Liver (tissue), 10 donors: Measurements from ENCODE around the gene BBS4. TPM values are rescaled to one million over a fixed set of nuclear protein-coding genes. Genes with fewer than 3 reads are reported as not detected.

Source experiments
- DNase-seq: peaks from one replicate; pipeline ENCODE4 v3.0.0-alpha.2; 2017; ENCODE audit warnings: low spot score
- H3K27ac ChIP-seq, 2 donors: one replicate each; pipeline ENCODE4 v1.7.0; 2013; ENCODE audit warnings: inconsistent platforms in 2 of 2, low read length in 2 of 2, control low read depth in 1 of 2, low read depth in 1 of 2, mild to moderate bottlenecking in 1 of 2
- H3K27me3 ChIP-seq, 4 donors: one replicate each; pipeline versions ENCODE4 v1.6.1 to v1.7.0; 2013; ENCODE audit warnings: low read length in 3 of 4, inconsistent platforms in 1 of 4, mild to moderate bottlenecking in 1 of 4, moderate library complexity in 1 of 4; ENCODE audit not compliant: control insufficient read depth in 4 of 4, insufficient read depth in 4 of 4
- H3K36me3 ChIP-seq, 4 donors: one replicate each; pipeline versions ENCODE4 v1.6.1 to v1.7.0; 2013; ENCODE audit warnings: low read length in 3 of 4, mild to moderate bottlenecking in 3 of 4, low read depth in 1 of 4, moderate library complexity in 1 of 4; ENCODE audit not compliant: control insufficient read depth in 4 of 4, insufficient read depth in 3 of 4
- H3K4me1 ChIP-seq, 4 donors: one replicate each; pipeline versions ENCODE4 v1.6.1 to v1.7.0; 2013; ENCODE audit warnings: low read length in 3 of 4, mild to moderate bottlenecking in 3 of 4, moderate library complexity in 1 of 4; ENCODE audit not compliant: control insufficient read depth in 4 of 4, insufficient read depth in 4 of 4
- H3K4me3 ChIP-seq, 3 donors: one replicate each; pipeline versions ENCODE4 v1.6.1 to v1.7.0; 2013; ENCODE audit warnings: low read length in 3 of 3, control low read depth in 1 of 3, low read depth in 1 of 3, mild to moderate bottlenecking in 1 of 3
- H3K9ac ChIP-seq, 2 donors: one replicate each; pipeline ENCODE4 v1.7.0; 2013; ENCODE audit warnings: low read length in 2 of 2, mild to moderate bottlenecking in 2 of 2, moderate library complexity in 2 of 2, control low read depth in 1 of 2, low read depth in 1 of 2
- H3K9me3 ChIP-seq, 4 donors: one replicate each; pipeline versions ENCODE4 v1.6.1 to v1.7.0; 2013; ENCODE audit warnings: low read length in 3 of 4; ENCODE audit not compliant: control insufficient read depth in 4 of 4
- EGR1 ChIP-seq, 2 donors: IDR thresholded peaks; 2 replicates each; pipeline ENCODE4 v1.6.1; 2016 to 2018; ENCODE audit warnings: antibody characterized with exemption in 2 of 2, low read depth in 2 of 2
- FOXA1 ChIP-seq: IDR thresholded peaks from 2 replicates; pipeline ENCODE4 v1.6.1; 2016; ENCODE audit warnings: antibody characterized with exemption
- FOXA2 ChIP-seq: IDR thresholded peaks from 2 replicates; pipeline ENCODE4 v1.6.1; 2016; ENCODE audit warnings: antibody characterized with exemption
- GABPA ChIP-seq, 2 donors: IDR thresholded peaks in 1 of 2; conservative IDR thresholded peaks in 1 of 2; 2 replicates each; pipeline ENCODE4 v1.6.1; 2016; ENCODE audit warnings: antibody characterized with exemption in 2 of 2, mild to moderate bottlenecking in 1 of 2, moderate library complexity in 1 of 2
- HNF4A ChIP-seq, 2 donors: conservative IDR thresholded peaks; 2 replicates each; pipeline ENCODE4 v1.6.1; 2016; ENCODE audit warnings: antibody characterized with exemption in 2 of 2, mild to moderate bottlenecking in 2 of 2
- HNF4G ChIP-seq: IDR thresholded peaks from 2 replicates; pipeline ENCODE4 v1.6.1; 2016; ENCODE audit warnings: antibody characterized with exemption
- JUND ChIP-seq, 2 donors: IDR thresholded peaks; 2 replicates each; pipeline ENCODE4 v1.6.1; 2016; ENCODE audit warnings: antibody characterized with exemption in 2 of 2
- NR2F2 ChIP-seq: IDR thresholded peaks from 2 replicates; pipeline ENCODE4 v1.6.1; 2016; ENCODE audit warnings: antibody characterized with exemption
- RAD21 ChIP-seq, 2 donors: IDR thresholded peaks; 2 replicates each; pipeline ENCODE4 v1.6.1; 2016; ENCODE audit warnings: antibody characterized with exemption in 2 of 2, mild to moderate bottlenecking in 2 of 2
- RXRA ChIP-seq, 2 donors: IDR thresholded peaks; 2 replicates each; pipeline ENCODE4 v1.6.1; 2017 to 2018; ENCODE audit warnings: antibody characterized with exemption in 2 of 2, mild to moderate bottlenecking in 1 of 2
- SP1 ChIP-seq: IDR thresholded peaks from 2 replicates; pipeline ENCODE4 v1.6.1; 2018; ENCODE audit warnings: antibody characterized with exemption, mild to moderate bottlenecking
- TAF1 ChIP-seq: conservative IDR thresholded peaks from 2 replicates; pipeline ENCODE4 v1.6.1; 2016; ENCODE audit warnings: antibody characterized with exemption, mild to moderate bottlenecking
- YY1 ChIP-seq: IDR thresholded peaks from 2 replicates; pipeline ENCODE4 v1.6.1; 2016; ENCODE audit warnings: antibody characterized with exemption, mild to moderate bottlenecking
- WGBS: extraction: QIAGEN DNeasy Blood & Tissue Kit; methylation state at CpG from one replicate; pipeline ENCODE4 v1.1.7; 2013; 5-methylcytosine and 5-hydroxymethylcytosine counted together
- polyA plus RNA-seq, 2 donors: library from polyadenylated mRNA; stranded (reverse) in 1 of 2; unstranded in 1 of 2; fragments of 200-250 nt in 1 of 2; fragments of >200 nt in 1 of 2; fragmentation: Nextera tagmentation in 1 of 2; extraction: Ambion mirVana in 1 of 2; gene quantifications; one replicate each; pipeline versions ENCODE4 v1.2.1 to v1.2.3, GENCODE V29; 2013 to 2015
- small RNA-seq: library from RNA; depleted of rRNA; stranded (forward); fragments of <200 nt; gene quantifications from one replicate; pipeline ENCODE3, GENCODE V24; 2014
- total RNA-seq, 2 donors: library from RNA; depleted of rRNA; stranded (reverse); fragments of >200 nt; gene quantifications; one replicate each; pipeline ENCODE4 v1.2.3, GENCODE V29; 2014
- TF ChIP-seq, protein P1 (sequence below): IDR thresholded peaks from 2 replicates; pipeline ENCODE4 v1.6.1; 2016; ENCODE audit warnings: antibody characterized with exemption
- TF ChIP-seq, protein P2 (sequence below): IDR thresholded peaks from 2 replicates; pipeline ENCODE4 v1.6.1; 2016; ENCODE audit warnings: antibody characterized with exemption
- TF ChIP-seq, protein P3 (sequence below): fragments of 150-350 bp; IDR thresholded peaks from 2 replicates; pipeline ENCODE4 v1.5.1; 2017; ENCODE audit warnings: improper control_type of control experiment, low read depth, low read length; ENCODE audit not compliant: missing input control
- TF ChIP-seq, protein P4 (sequence below): IDR thresholded peaks from 2 replicates; pipeline ENCODE4 v1.6.1; 2016; ENCODE audit warnings: antibody characterized with exemption
- donor health status: healthy.
- donor health status: healthy.
- donor health status: healthy.
- donor health status: healthy.
- donor health status: healthy.

The BBS4 gene
- total and polyA plus RNA-seq, 4 donors = 4.8 to 16.0 (median 8.3) TPM

DNA sequence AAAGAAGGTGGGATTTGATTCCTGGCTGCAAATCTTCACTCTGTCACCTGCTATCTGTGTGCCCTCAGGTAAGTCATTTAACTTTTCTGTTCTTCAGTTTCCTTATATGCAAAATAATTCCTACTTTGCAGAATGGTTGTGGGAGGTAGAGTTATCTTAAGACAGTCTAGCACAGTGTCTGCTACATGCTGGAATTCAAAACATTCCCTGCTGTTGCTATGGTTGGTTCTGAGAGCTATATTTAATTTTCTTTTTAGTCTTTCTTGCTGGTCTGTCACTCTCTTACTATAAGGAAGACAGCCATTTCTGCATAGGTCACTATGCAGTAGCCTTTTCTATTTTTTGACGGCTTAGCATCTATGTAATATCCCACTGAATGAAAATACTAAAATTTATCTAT, 101.5 kb downstream of the BBS4 start:
- Histone ChIP-seq H3K27ac (no peak overlapping the region), H3K4me3 (no peak overlapping the region), H3K4me1 (peaks cover 2 to 14% (median 11%) of the 10 kb centered on the region in 4 donors), H3K36me3 (no peaks in the 10 kb centered on the region), H3K27me3 (no peaks in the 10 kb centered on the region), H3K9me3 (no peaks in the 10 kb centered on the region), H3K9ac (no peak overlapping the region)
- 84% methylated on average over 1 of the region's 1 CpG for WGBS
- TF ChIP-seq FOXA2 = no peak
- TF ChIP-seq FOXA1 = no peak
- TF ChIP-seq GABPA (IDR thresholded peaks at IDR 0.05 in 1 of 2, conservative IDR thresholded peaks at IDR 0.05 in 1 of 2) = no peak
- TF ChIP-seq, protein P1, sequence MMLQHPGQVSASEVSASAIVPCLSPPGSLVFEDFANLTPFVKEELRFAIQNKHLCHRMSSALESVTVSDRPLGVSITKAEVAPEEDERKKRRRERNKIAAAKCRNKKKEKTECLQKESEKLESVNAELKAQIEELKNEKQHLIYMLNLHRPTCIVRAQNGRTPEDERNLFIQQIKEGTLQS = no peak
- TF ChIP-seq, protein P2, sequence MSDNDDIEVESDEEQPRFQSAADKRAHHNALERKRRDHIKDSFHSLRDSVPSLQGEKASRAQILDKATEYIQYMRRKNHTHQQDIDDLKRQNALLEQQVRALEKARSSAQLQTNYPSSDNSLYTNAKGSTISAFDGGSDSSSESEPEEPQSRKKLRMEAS = no peak
- TF ChIP-seq NR2F2 = no peak
- no peak for TF ChIP-seq SP1
- TF ChIP-seq YY1 = no peak
- no peak for TF ChIP-seq RXRA (IDR thresholded peaks at IDR 0.05)
- TF ChIP-seq, protein P3, sequence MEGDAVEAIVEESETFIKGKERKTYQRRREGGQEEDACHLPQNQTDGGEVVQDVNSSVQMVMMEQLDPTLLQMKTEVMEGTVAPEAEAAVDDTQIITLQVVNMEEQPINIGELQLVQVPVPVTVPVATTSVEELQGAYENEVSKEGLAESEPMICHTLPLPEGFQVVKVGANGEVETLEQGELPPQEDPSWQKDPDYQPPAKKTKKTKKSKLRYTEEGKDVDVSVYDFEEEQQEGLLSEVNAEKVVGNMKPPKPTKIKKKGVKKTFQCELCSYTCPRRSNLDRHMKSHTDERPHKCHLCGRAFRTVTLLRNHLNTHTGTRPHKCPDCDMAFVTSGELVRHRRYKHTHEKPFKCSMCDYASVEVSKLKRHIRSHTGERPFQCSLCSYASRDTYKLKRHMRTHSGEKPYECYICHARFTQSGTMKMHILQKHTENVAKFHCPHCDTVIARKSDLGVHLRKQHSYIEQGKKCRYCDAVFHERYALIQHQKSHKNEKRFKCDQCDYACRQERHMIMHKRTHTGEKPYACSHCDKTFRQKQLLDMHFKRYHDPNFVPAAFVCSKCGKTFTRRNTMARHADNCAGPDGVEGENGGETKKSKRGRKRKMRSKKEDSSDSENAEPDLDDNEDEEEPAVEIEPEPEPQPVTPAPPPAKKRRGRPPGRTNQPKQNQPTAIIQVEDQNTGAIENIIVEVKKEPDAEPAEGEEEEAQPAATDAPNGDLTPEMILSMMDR = no peak
- TF ChIP-seq RAD21 (IDR thresholded peaks at IDR 0.05) = no peak
- no peak for TF ChIP-seq HNF4G
- TF ChIP-seq HNF4A (conservative IDR thresholded peaks at IDR 0.05) = no peak
- TF ChIP-seq, protein P4, sequence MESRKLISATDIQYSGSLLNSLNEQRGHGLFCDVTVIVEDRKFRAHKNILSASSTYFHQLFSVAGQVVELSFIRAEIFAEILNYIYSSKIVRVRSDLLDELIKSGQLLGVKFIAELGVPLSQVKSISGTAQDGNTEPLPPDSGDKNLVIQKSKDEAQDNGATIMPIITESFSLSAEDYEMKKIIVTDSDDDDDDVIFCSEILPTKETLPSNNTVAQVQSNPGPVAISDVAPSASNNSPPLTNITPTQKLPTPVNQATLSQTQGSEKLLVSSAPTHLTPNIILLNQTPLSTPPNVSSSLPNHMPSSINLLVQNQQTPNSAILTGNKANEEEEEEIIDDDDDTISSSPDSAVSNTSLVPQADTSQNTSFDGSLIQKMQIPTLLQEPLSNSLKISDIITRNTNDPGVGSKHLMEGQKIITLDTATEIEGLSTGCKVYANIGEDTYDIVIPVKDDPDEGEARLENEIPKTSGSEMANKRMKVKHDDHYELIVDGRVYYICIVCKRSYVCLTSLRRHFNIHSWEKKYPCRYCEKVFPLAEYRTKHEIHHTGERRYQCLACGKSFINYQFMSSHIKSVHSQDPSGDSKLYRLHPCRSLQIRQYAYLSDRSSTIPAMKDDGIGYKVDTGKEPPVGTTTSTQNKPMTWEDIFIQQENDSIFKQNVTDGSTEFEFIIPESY = no peak
- no peak for TF ChIP-seq EGR1 (IDR thresholded peaks at IDR 0.05; ENCODE audit: low read depth in 2 of 2)
- no peak for TF ChIP-seq TAF1
- no peak for TF ChIP-seq JUND (IDR thresholded peaks at IDR 0.05)
- DNase-seq = no peak

Small RNA genes within 50 kb of the gene (small RNA-seq; reads per million reads assigned to genes)
- not detected for gene RN7SL853P

Other genes with a start within 250 kb of the BBS4 start
- gene ARIH1, start 211.9 kb upstream of the BBS4 start, total RNA-seq = 10 to 100 TPM; 23.3 to 23.8 TPM
- gene ARIH1, start 211.9 kb upstream of the BBS4 start, polyA plus RNA-seq = 10 to 100 TPM; 10.8 to 14.3 TPM
- 1 to 10 TPM in 1 of 2 donors, under 1 TPM in 1; 0.05 to 1.0 TPM for gene GOLGA6B, start 31.5 kb upstream of the BBS4 start, total RNA-seq
- gene GOLGA6B, start 31.5 kb upstream of the BBS4 start, polyA plus RNA-seq = under 1 TPM in 1 of 2 donors, not detected in 1; 0.03 TPM
- not detected for gene HIGD2B, start within 50 bp of the BBS4 start, total RNA-seq
- not detected for gene HIGD2B, start within 50 bp of the BBS4 start, polyA plus RNA-seq
- gene ADPGK, start 97.6 kb downstream of the BBS4 start, total RNA-seq = 10 to 100 TPM; 25.8 to 35.5 TPM
- 10 to 100 TPM; 12.2 to 14.1 TPM for gene ADPGK, start 97.6 kb downstream of the BBS4 start, polyA plus RNA-seq